Activated T-cell treated with anti-CD3 and anti-CD28 coated beads, Interleukin-2, amount 50 U/mL, for 72 hours (primary cell): ENCODE measurements around the gene SAAL1. TPM values are rescaled to one million over a fixed set of nuclear protein-coding genes. Genes with fewer than 3 reads are reported as not detected.

Experiments used
- total RNA-seq, 2 donors: library from RNA; stranded (reverse); gene quantifications; one replicate each; pipeline ENCODE4 v1.2.3, GENCODE V29; 2022

Gene SAAL1
- total RNA-seq, 2 donors from 2014 or later, result 29.3 to 39.3 TPM

Other genes starting within 250 kb of the SAAL1 start
- 10 to 100 TPM; 40.8 to 43.1 TPM for gene SERGEF, start 93.0 kb downstream of the SAAL1 start, total RNA-seq
- gene TPH1, start 59.8 kb downstream of the SAAL1 start, total RNA-seq, result under 1 TPM; 0.25 to 0.70 TPM
- gene MRGPRX3, start 26.5 kb upstream of the SAAL1 start, total RNA-seq, result not detected
- not detected for gene MRGPRX4, start 66.8 kb upstream of the SAAL1 start, total RNA-seq
- not detected for gene SAA4, start 130.7 kb upstream of the SAAL1 start, total RNA-seq
- under 1 TPM in 1 of 2 donors, not detected in 1; 0.38 TPM for gene SAA2, start 142.6 kb upstream of the SAAL1 start, total RNA-seq
- not detected for gene SAA1, start 160.2 kb upstream of the SAAL1 start, total RNA-seq
- 10 to 100 TPM; 18.7 to 22.2 TPM for gene HPS5, start 216.1 kb upstream of the SAAL1 start, total RNA-seq
- 10 to 100 TPM; 43.5 to 47.4 TPM for gene GTF2H1, start 216.5 kb upstream of the SAAL1 start, total RNA-seq